Transverse colon (tissue), 4 donors: ENCODE measurements around the gene MCM9.

Source experiments
- CTCF ChIP-seq, 5 experiments: fragments of 200-600 bp in 3 of 5; fragments of 450-650 bp in 2 of 5; sonication (generic) in 3 of 5; IDR thresholded peaks; 1 replicate in 2 of 5; 2 replicates in 3 of 5; pipeline ENCODE4 v1.5.1; 2016 to 2017; ENCODE audit warnings: antibody characterized with exemption in 5 of 5, inconsistent platforms in 3 of 5, mild to moderate bottlenecking in 2 of 5, moderate library complexity in 1 of 5
- POLR2AphosphoS5 ChIP-seq, 3 donors: sonication (generic); formaldehyde crosslinking; IDR thresholded peaks; one replicate each; pipeline ENCODE4 v1.6.1; 2016; ENCODE audit warnings: antibody characterized with exemption in 3 of 3

- no peak for TF ChIP-seq CTCF (IDR thresholded peaks at IDR 0.05)
- TF ChIP-seq POLR2AphosphoS5 (IDR thresholded peaks at IDR 0.05): no peak
These were observed 62.6 kb downstream of the MCM9 start for GRCh38 chr6:118872318-118872717.
